Esophagus (tissue), 2 donors: ENCODE measurements around the gene IL36B. TPM values are rescaled to one million over a fixed set of nuclear protein-coding genes. Genes with fewer than 3 reads are reported as not detected.

Experiments
- H3K27ac ChIP-seq, 2 donors: one replicate each; pipeline ENCODE4 v1.5.1; 2013; ENCODE audit warnings: low read depth in 2 of 2, mild to moderate bottlenecking in 2 of 2, inconsistent platforms in 1 of 2, low read length in 1 of 2, moderate library complexity in 1 of 2
- H3K27me3 ChIP-seq, 2 donors: one replicate each; pipeline ENCODE4 v1.6.1; 2013; ENCODE audit warnings: low read length in 2 of 2, control low read depth in 1 of 2, mild to moderate bottlenecking in 1 of 2; ENCODE audit not compliant: insufficient read depth in 2 of 2, control insufficient read depth in 1 of 2
- H3K36me3 ChIP-seq, 2 donors: one replicate each; pipeline ENCODE4 v1.6.1; 2013; ENCODE audit warnings: low read length in 1 of 2; ENCODE audit not compliant: control insufficient read depth in 2 of 2, insufficient read depth in 2 of 2
- H3K4me1 ChIP-seq, 2 donors: one replicate each; pipeline ENCODE4 v1.6.1; 2013; ENCODE audit warnings: low read length in 1 of 2; ENCODE audit not compliant: control insufficient read depth in 2 of 2, insufficient read depth in 2 of 2
- H3K4me3 ChIP-seq, 2 donors: one replicate each; pipeline ENCODE4 v1.5.1; 2013; ENCODE audit warnings: low read length in 2 of 2, mild to moderate bottlenecking in 2 of 2, low read depth in 1 of 2, moderate library complexity in 1 of 2
- H3K9me3 ChIP-seq, 2 donors: one replicate each; pipeline ENCODE4 v1.6.1; 2013; ENCODE audit warnings: mild to moderate bottlenecking in 2 of 2, low read depth in 1 of 2, low read length in 1 of 2, moderate library complexity in 1 of 2; ENCODE audit not compliant: control insufficient read depth in 2 of 2, insufficient read depth in 1 of 2
- WGBS, 2 donors: extraction: QIAGEN DNeasy Blood & Tissue Kit; methylation state at CpG; one replicate each; pipeline ENCODE4 v1.1.7; 2013; 5-methylcytosine and 5-hydroxymethylcytosine counted together
- polyA plus RNA-seq, 2 donors: library from polyadenylated mRNA; stranded (reverse); fragments of 200-250 nt; gene quantifications; one replicate each; pipeline ENCODE4 v1.2.3, GENCODE V29; 2013
- donor health status: healthy with polysubstance abuse.
- donor health status: Bipolar disorder and iron deficiency.

Gene IL36B
- polyA plus RNA-seq, 2 donors, result 1.5 to 8.8 TPM

- no peaks in the 10 kb centered on the region for H3K27me3 ChIP-seq
- H3K36me3 ChIP-seq, result no peaks in the 10 kb centered on the region
- H3K9me3 ChIP-seq, result no peaks in the 10 kb centered on the region
- H3K4me1 ChIP-seq, result no peaks in the 10 kb centered on the region
- 56 to 75% methylated on average over 3 of the region's 3 CpGs for WGBS, 2 donors
- H3K4me3 ChIP-seq, result peak within 1 kb of the TSS; percentile 11 to 41
- H3K27ac ChIP-seq, result peak within 1 kb of the TSS in 1 of 2 donors; percentile 78
Observed at GRCh38 chr2:113005030-113005509, 47.6 kb downstream of the IL36B start, which contains the start of gene IL36A. TSS of gene IL36A (plus strand) at chr2:113005459. CDS start at chr2:113005872, 413 bp downstream.

- Histone ChIP-seq H3K27ac (no peak overlapping the region), H3K4me3 (no peak overlapping the region), H3K36me3 (no peaks in the 10 kb centered on the region), H3K4me1 (no peaks in the 10 kb centered on the region), H3K9me3 (no peaks in the 10 kb centered on the region), H3K27me3 (no peaks in the 10 kb centered on the region)
- 73 to 74% methylated on average over 2 of the region's 2 CpGs for WGBS, 2 donors
Observed at GRCh38 chr2:113002677-113003076, 50.0 kb downstream of the IL36B start.

GRCh38 chr2:113000436-113000835 lies 52.2 kb downstream of the IL36B start:
- Histone ChIP-seq H3K9me3 (no peaks in the 10 kb centered on the region), H3K27ac (no peak overlapping the region), H3K4me1 (no peaks in the 10 kb centered on the region), H3K27me3 (no peaks in the 10 kb centered on the region), H3K4me3 (no peak overlapping the region), H3K36me3 (no peaks in the 10 kb centered on the region)
- 72 to 79% methylated on average over 1 of the region's 1 CpG for WGBS, 2 donors

DNA sequence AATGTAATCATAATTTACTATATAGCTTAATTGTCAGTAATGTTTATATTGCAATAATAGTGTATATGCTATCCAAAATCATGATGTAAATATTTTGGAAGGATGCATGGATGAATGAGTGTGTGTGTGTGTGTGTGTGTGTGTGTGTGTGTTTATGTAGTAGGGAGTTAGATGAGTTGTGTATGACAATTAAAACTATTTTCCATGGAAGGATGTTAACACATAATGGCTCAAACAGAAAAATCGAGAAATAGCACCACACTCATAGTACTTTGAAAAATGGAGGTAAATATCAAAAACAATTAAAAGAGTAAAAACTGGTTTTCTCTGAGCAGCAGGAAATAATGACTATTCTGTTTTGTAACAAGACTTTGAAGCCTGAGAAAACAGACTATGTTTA lies 55.5 kb downstream of the IL36B start:
- no peaks in the 10 kb centered on the region for H3K27me3 ChIP-seq
- no peak overlapping the region for H3K4me3 ChIP-seq
- H3K36me3 ChIP-seq, result no peaks in the 10 kb centered on the region
- no peak overlapping the region for H3K27ac ChIP-seq
- peaks cover 4% of the 10 kb centered on the region in 2 donors for H3K9me3 ChIP-seq
- H3K4me1 ChIP-seq, result no peaks in the 10 kb centered on the region
- 64 to 72% methylated on average over 1 of the region's 1 CpG for WGBS, 2 donors

GRCh38 chr2:112996635-112997034 lies 56.0 kb downstream of the IL36B start:
- peaks cover 4% of the 10 kb centered on the region in 2 donors for H3K9me3 ChIP-seq
- no peaks in the 10 kb centered on the region for H3K27me3 ChIP-seq
- H3K36me3 ChIP-seq, result no peaks in the 10 kb centered on the region
- no peak overlapping the region for H3K27ac ChIP-seq
- 57 to 60% methylated on average over 6 of the region's 6 CpGs for WGBS, 2 donors
- H3K4me3 ChIP-seq, result no peak overlapping the region
- H3K4me1 ChIP-seq, result no peaks in the 10 kb centered on the region

DNA sequence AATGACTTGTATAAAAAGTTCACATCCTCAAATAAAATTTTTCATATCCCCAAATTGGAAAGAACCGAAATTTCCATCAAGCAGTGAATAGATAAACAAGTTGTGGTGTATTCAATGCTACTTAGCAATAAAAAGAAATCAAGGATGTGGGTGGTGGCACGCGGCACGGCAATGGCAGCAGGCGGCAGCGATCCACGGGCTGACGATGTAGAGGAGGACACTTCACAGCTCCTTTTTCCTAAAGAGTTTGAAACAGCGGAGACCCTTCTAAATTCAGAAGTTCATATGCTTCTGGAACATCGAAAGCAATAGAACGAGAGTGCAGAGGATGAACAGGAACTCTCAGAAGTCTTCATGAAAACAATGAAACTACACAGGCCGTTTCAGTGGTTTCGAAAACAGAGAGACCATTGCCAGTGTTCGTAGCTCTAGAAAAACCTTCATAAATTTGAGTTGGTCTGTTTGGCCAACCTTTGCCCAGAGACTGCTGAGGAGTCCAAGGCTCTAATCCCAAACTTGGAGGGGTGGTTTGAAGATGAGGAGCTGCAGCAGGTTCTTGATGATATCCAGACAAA lies 57.2 kb downstream of the IL36B start:
- H3K4me1 ChIP-seq, result no peaks in the 10 kb centered on the region
- peaks cover 4% of the 10 kb centered on the region in 2 donors for H3K9me3 ChIP-seq
- 83 to 87% methylated on average over 14 of the region's 14 CpGs for WGBS, 2 donors
- H3K27me3 ChIP-seq, result no peaks in the 10 kb centered on the region
- H3K36me3 ChIP-seq, result no peaks in the 10 kb centered on the region
- H3K27ac ChIP-seq, result no peak overlapping the region
- H3K4me3 ChIP-seq, result no peak overlapping the region

DNA sequence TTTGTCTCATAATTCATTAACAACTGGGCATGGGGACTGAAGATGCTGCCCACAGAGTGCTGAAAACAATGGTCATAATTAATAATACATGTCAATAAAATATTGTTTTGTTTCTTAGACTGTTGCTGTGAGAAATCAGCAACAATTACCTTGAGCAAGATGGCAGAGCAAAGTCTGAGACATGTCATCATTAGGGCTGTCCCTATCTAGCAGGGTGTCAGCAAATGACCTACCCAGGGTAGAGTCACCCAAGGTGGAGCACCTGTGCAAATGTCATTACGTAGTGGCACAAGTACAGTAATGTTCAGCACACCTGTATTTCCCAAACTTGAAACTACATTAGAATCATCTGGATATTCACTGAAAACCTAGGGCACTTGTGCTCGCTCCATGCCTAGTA lies 58.0 kb downstream of the IL36B start:
- peaks cover 4% of the 10 kb centered on the region in 2 donors for H3K9me3 ChIP-seq
- H3K36me3 ChIP-seq, result no peaks in the 10 kb centered on the region
- 93 to 95% methylated on average over 2 of the region's 2 CpGs for WGBS, 2 donors
- no peak overlapping the region for H3K4me3 ChIP-seq
- no peaks in the 10 kb centered on the region for H3K27me3 ChIP-seq
- H3K27ac ChIP-seq, result no peak overlapping the region
- H3K4me1 ChIP-seq, result no peaks in the 10 kb centered on the region

GRCh38 chr2:112993831-112994230 lies 58.8 kb downstream of the IL36B start:
- no peak overlapping the region for H3K27ac ChIP-seq
- no peaks in the 10 kb centered on the region for H3K27me3 ChIP-seq
- H3K9me3 ChIP-seq, result peaks cover 4% of the 10 kb centered on the region in 2 donors
- H3K4me1 ChIP-seq, result no peaks in the 10 kb centered on the region
- no peaks in the 10 kb centered on the region for H3K36me3 ChIP-seq
- no peak overlapping the region for H3K4me3 ChIP-seq

DNA sequence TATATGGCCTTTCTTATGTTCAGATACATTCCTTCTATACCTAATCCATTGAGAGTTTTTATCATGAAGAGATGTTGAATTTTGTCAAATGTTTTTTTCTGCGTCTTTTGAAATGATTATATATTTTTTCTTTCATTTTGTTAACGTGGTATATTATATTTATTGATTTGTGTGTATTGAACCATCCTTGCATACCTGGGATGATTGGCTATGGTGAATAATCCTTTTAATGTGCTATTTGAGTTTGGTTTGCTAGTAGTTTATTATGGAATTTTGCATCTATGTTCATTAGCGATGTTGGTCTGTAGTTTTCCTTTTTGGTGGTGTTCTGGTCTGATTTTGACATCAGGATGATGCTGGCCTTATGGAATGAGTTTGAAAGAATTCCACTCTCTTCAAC lies 63.1 kb downstream of the IL36B start:
- no peak overlapping the region for H3K27ac ChIP-seq
- no peaks in the 10 kb centered on the region for H3K4me1 ChIP-seq
- H3K9me3 ChIP-seq, result peaks cover 4% of the 10 kb centered on the region in 2 donors
- no peaks in the 10 kb centered on the region for H3K36me3 ChIP-seq
- 78 to 84% methylated on average over 3 of the region's 3 CpGs for WGBS, 2 donors
- no peaks in the 10 kb centered on the region for H3K27me3 ChIP-seq
- no peak overlapping the region for H3K4me3 ChIP-seq

DNA sequence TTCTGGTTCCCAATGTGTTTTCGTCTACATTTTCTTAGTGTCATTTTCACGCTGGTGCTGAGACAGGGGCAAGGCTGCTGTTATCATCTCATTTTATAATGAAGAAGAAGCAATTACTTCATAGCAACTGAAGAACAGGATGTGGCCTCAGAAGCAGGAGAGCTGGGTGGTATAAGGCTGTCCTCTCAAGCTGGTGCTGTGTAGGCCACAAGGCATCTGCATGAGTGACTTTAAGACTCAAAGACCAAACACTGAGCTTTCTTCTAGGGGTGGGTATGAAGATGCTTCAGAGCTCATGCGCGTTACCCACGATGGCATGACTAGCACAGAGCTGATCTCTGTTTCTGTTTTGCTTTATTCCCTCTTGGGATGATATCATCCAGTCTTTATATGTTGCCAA lies 67.6 kb downstream of the IL36B start:
- H3K27ac ChIP-seq, result no peak overlapping the region
- no peaks in the 10 kb centered on the region for H3K9me3 ChIP-seq
- 85 to 91% methylated on average over 5 of the region's 5 CpGs for WGBS, 2 donors
- no peaks in the 10 kb centered on the region for H3K4me1 ChIP-seq
- no peaks in the 10 kb centered on the region for H3K36me3 ChIP-seq
- no peaks in the 10 kb centered on the region for H3K27me3 ChIP-seq
- no peak overlapping the region for H3K4me3 ChIP-seq
